OCI-LY3 (cell line): Measurements from ENCODE around the gene MAD1L1.

Experiments
- CTCF ChIP-seq: fragments of 200-600, 300-600 bp; sonication (generic); IDR thresholded peaks from 2 replicates; pipeline ENCODE4 v1.5.1; 2014; ENCODE audit warnings: antibody characterized with exemption, low read length, low read depth
- EZH2phosphoT487 ChIP-seq: fragments of 200-600 bp; shearing (Covaris generic); IDR thresholded peaks from 2 replicates; pipeline ENCODE4 v1.6.1; 2018; ENCODE audit warnings: antibody characterized with exemption, mixed run types, low read depth

GRCh38 chr7:2018569-2019460 lies 213.9 kb downstream of the MAD1L1 start:
- TF ChIP-seq CTCF (no peak), EZH2phosphoT487 (no peak)
